Activated CD4-positive, CD25-positive, alpha-beta regulatory T cell (primary cell): Measurements from ENCODE around the gene MYRIP.
"Not testable (repeated sequence)": the region's sequence is repeated elsewhere in the genome, so short reads cannot be mapped to it uniquely, and the experiment has no call there.

Source experiments
- DNase-seq, 4 experiments: peaks; one replicate each; lab custom pipeline; 2025; lab: John Stamatoyannopoulos, UW

MYRIP gene

DNA sequence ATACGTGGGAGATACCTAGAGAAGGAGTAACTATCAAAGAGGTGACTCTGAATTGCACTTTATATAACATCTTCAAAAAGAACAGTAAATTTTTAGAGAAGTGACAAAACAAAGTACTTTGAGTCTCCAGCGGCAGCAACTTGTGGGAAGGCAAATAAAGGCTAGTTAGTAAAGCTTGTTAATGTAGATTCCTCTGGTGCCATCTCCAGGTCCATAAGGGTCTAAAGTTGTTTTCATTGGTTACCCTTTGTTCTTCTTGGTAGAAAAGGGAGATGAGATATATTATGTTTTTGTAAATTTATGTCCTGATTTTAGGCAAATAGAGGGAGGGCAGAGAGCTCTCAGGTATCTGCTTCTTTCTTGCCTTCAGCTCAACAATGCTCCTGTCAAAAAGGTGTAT, 161.6 kb downstream of the MYRIP start:
- DNase-seq = no peak

DNA sequence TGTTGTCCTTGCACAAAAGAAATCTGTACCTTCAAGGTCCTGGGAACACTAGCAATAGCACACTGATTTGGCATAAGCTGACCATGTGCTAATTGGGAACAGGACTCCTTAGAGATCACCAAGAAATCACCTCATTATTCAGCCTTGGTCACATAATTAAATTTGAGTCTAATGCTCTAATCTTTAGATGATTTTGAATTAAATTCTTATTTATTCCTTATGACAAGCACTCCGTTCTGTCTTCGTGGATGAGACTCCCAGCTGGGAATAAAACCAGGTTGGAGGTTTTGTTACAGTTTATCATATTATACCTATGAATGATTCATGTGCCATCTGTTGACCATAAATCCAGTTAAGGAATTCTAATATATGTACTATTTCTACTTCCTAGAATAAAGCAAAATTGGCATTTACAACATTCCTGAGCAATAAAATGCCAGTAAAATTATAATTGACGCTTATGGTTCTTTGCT, 162.2 kb downstream of the MYRIP start:
- DNase-seq = no peak

DNA sequence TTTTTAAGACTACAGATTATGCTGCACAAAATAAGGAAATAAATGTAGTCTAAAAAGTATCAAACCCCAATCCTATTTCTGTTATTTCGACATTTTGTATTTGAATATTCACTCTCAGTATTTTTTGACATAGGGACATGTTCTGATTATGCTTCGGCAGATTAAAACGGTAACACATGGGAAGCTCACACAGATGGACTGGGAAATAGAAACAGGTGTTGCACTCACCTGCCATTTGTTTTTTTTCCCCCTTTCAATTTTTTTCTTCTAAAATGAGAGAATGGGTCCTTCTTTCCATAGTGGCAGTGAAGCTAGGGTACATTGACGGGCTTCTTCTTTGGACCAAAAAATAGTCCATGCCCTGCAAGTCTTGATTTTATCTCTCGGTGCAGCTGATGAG, 163.1 kb downstream of the MYRIP start:
- DNase-seq = no peak

DNA sequence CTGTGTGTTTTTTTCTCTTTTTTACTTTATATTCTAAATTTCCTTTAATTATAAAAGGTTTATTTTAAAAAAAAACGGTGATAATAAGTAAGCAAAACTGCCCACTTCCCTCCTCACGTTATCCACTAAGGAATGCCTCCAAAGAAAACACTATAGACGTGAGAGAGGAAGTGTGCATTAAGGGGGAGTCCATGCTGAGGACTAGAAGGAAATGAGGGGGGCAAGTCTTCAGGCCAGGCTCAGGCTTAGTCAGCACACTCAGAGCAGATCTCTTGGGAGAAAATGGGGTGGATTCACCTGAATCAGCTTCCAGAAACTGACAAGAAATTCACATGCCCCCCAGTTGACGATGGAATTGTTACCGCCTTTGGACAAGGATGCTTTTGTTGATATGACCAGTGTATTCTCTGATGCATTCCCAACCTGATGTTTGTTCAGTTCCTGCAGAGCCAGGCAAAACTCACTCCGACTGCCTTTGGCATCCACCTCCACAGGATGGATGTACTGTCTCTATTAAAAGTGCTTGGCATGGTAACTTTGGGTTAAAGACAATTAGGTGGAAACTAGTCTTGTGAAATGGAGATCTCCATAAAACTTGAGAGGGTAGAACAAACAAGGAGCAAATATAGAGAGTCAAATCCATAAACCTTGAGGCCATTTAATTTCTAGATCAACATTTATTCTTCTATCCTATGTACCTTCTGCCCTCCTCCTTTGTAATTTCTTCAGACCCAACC, 167.8 kb downstream of the MYRIP start:
- DNase-seq = no peak

DNA sequence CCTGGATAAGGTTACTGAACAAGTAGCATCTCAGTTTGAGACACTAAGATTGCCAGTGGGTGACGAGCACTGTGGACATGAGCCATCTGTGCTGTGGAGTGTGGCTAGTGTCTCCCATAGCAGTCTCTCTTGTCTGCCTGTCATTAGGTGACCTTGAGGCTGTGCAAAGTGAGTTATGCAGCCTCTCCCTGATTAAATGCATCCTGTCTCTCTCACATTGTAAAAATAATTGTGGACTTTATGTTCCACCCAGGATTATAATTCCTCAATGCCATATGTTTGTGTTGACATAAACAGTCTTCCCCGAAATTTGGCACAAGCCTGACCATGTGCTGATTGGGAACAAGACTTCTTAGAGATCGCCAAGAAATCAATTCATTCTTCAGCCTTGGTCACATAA, 168.9 kb downstream of the MYRIP start:
- no peak for DNase-seq

DNA sequence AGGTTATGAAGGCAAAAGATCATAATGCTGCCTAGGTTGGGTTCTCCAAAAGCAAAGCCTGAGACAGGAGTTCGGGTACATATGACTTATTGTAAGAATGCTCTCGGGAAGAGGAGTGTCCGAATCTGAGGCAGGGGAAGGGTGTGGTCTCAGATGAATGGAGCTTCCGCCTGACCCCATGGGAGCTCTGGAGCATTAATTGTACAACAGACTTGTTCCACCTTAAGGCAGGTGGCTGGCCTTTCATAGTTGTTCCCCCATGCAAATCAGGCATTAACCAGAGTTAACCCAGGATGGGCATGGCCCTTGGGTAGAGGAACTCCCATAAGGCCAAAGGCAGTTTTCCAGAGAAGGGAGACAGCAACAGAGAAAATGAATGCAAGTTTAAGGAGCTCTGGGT, 170.6 kb downstream of the MYRIP start:
- DNase-seq = no peak

DNA sequence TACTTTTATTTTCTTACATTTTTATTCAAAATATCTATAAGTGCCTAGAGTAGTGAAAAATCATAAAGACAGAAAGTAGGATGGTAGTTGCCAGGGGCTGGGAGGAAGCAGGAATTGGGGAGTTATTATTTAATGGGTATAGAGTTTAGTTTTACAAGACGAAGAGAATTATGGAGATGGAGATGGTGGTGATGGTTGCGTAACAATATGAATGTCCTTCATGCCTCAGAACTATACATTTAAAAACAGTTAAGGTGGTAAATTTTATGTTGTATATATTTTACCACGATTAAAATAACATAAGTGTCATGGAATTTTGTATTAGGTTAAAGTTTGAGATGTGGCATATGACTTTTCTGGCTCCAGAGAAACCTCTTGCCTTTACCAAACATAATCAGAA, 171.4 kb downstream of the MYRIP start:
- no peak for DNase-seq

DNA sequence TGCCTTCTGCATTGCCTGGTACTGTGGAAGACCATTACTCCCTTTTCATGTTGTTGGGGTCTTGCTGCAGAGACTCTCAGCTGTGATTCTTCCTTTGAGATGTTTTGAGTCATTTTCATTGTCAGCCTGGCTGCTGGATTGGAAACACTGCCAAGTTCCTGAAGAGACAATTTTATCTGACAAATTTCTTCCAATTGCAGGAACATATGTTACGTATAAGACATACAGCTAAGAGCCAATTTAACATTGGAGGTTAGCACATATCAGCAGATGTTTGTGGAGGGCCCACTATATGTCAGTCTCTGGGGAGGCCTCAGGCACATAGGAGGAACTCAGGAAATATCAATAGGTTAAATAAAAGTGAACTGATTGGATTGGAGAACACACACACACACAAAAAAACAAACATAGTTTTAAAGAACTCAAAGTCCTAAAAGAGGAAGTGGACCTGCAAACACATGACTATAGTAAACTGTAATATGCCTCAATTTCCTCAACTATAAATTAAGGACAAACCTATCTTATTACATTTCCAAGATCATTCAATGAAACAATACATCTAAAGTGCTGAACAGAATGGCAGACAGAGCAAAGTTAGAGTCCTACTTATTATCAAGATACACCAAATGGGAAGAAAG, 172.3 kb downstream of the MYRIP start:
- DNase-seq = no peak

DNA sequence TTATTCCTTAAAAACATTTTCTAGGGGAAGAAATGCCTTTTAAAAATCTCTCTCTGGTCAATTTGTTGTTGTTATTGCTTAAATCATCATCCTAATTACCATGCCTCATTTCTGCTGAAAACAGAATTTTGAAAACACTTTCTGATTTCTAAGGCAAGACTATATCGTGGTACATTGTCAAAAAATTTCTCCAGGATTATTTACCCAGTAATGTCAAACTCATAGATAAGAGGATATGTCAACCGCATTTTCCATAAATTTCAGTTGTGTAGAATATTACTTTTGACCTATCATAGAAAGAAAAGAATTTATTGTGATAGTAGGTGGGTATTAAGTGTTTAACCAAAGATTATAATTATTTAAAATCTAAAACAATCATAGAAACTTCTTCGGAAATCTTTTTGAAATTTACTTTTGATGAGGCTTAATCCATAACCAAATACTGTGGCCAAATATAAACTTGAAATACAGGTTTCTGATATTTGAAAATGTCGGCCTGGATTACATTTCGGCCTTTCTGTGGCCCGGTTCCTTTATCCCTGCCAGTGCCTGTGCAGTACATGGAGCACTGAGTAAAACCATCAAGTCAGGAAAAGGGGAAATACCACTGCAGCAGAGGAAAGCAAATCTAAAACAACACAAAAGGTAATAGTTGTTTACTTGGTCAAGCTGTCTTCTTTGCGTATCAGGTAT, 173.4 kb downstream of the MYRIP start:
- no peak for DNase-seq

DNA sequence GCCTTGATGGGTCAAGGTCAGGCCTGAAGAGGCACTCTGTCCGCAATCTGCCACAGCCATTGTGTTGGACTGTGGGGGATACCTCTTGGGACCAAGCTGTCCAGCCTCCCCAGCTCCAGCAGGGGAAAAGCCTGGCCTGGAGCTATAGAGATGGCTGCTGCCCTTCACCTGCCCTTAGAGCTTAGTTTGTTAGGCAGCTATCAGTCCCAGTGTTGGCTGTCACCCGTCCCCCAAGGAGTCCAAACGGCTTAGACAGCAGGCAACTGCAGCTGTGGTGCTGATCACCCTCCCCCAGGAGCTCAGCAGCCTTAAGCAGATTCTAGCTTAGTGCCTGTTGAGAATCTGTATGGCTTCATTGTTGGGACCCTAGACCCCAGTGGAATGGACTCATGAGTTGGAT, 180.3 kb downstream of the MYRIP start:
- DNase-seq = no peak

DNA sequence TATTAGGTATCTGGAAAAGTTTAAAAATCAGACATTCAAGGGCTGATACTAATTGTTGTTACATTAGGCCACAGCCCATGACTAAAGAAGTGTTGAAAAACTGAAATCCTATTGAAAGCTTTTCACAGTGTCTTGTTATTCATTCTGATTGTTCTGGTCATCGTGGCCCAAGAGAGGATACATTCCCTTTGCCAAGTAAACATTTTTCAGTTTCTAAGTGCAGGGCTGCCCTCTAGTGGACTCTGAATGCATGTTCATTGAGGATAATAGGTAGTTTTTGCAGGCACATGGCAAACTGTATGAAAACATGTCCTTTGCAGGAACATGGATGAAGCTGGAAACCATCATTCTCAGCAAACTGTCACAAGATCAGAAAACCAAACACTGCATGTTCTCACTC, 181.1 kb downstream of the MYRIP start:
- DNase-seq = no peak

DNA sequence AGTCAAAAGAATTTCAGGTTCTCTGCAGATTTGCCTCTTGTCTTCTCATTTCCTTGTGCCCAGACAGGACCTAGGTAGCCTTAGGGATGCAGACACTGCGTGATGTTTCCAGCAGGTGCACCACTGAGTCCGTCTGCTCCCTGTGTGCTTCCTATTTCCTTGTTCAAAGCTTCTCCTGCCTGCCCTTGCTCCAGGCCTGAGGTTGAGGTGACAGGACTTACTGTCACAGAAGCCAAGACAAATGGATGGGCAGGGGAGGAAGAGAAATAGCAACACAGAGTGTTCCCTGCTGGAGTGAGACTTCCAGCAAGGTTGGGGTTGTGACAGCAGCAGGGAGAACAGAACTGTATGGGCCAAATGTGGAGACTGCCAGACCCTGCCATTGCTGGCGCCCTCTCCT, 199.4 kb downstream of the MYRIP start:
- DNase-seq = no peak

DNA sequence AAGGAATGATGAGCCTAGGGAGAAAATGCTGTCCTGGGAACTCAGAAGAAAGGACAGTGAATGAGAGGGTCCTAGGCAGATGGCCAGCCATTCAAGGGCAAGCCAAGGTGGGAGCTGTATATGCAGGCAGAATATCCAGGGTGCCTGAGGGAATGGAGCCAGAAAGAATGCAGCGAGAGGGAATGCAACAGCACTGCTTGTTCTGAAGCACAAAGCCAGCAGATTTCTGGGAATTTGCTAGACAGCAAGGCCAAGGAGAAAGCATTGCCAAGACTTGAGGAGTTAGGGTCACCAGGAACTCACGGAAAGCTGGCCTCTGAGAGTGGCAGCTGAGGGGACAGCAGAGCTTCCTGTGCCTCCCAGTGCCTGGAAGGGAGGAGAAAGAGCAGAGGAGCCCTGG, 200.6 kb downstream of the MYRIP start:
- DNase-seq = no peak

DNA sequence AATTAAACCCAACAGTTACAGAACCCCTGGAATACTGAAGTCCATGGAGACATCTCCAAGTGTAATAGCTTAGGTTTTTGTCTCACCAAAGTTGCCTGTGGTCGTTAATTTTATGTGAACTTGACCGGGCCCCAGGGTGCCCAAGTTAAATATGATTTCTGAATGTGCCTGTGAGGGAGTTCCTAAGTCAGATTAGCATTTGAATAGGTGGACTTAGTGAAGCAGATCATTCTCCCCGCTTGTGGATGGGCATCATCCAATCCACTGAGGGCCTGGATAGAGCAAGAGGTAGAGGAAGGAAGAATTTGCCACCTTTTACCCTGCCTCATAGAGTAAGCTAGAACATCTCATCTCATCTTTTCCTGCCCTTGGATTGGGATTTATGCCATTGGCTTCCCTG, 203.0 kb downstream of the MYRIP start:
- no peak for DNase-seq

DNA sequence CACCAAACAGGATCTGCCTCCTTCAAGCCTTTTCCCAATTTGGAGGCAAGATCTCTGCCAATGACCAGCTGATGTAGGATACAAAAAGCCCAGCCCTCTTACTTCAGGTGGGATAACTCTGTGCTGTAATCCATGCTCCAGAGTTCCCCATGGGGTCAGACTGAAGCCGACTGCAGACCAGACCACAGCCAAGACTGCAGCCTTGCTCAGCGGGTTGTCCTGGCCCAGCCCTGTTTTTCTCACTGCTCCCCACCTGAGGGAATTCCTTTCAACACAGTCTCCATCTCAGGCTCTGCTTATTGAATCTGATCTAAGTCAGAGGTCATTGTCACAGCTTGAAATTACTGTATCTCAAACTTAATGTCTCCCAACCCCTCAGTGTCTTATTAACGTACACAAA, 207.0 kb downstream of the MYRIP start:
- no peak for DNase-seq

DNA sequence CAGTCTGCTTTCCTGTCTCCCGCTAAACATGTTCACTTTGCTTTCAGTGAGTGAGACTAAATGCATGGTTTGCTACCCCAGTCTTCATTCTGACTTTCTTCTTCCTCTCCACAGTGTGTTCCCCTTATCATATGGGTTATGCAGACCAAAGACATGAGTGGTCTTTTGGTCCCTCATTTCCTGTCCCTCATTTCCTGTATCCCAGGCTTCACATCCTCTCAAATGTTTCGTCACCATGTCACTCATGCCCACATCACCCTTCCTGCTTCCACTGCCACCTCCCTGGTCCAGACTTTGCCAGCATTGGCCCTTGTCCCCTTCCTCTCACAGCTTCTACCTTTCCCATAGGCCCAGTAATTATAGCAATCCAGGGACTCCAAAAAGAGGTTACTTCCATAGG, 209.0 kb downstream of the MYRIP start:
- DNase-seq = no peak

DNA sequence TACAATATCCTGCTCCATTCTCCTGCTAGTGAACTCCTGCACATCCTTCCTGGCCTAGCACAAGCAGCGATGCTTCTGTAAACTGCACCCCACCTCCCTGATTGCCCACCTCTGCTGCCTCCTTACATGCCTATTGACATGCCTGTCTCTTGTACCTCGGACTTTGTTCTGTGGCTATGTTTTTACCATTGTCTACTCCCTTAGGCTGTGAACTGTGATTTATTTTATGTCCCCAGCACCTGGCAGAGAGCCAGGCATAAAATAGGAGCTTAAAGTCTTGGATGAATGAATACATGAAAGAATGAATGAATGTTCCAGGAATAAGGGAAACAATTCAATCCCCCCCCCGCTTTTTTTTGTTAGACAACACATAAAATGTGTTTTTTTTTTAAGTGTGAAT, 210.0 kb downstream of the MYRIP start:
- DNase-seq = no peak

DNA sequence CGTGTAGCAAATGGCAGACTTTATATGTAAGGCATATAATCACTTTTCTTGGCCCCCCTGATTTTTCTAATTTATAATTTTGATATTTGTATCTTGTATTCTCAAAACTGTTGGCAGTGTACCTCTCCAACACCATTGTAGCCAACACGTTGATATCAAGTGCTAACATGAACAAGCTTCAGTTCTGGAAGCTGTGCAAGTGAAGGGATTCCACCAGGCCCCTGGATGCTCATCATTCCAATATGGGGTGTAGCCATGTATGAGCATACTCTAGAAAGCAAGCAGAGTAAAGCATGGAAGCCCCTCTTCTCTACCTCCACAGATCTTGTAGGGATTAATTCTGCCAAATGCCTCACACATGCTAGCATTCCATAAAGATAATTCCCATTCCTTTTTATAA, 211.3 kb downstream of the MYRIP start:
- DNase-seq = no peak

DNA sequence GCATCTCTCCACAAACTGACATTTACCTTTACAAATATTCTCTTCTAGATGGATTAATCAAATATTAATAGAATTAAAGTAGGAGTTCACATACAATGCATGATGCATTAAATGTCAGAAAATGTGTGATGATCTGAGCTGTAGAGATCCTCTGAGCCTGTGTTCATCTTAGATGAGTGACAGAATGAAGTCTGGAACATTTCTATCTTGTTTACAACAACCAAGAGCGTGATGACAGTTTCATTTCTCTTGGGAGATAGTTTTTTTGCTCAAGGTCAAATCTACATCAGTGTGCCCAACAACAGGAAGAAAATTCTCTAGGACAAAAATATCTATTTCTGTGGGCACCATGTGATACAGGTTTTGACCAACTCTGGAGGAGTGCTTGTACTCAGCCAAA, 211.9 kb downstream of the MYRIP start:
- DNase-seq = no peak

DNA sequence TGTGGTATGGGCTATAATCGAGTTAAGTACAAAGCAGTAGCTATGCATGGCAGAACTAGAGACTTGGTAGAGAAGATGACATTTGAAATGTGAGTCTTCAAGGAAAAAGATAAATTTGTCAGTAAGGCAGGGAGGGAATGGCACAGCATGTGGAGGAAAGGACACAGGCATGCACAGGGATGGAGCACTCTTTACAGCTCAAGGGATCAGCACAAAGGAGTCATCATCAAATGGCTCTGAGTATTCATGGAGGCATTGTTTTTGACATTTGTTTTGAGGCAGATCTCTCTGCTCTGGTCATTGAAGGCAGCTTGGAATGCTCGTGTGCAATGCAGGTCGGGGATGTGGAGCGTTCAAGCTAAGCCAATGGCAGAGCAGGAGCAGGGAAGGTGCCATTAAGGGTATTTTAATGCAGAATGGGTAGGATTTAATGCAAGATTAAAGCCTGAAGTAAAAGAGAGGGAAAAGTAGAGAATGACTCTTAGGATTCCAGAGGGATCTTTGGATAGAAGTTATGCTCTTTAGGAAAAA, 213.0 kb downstream of the MYRIP start:
- no peak for DNase-seq

DNA sequence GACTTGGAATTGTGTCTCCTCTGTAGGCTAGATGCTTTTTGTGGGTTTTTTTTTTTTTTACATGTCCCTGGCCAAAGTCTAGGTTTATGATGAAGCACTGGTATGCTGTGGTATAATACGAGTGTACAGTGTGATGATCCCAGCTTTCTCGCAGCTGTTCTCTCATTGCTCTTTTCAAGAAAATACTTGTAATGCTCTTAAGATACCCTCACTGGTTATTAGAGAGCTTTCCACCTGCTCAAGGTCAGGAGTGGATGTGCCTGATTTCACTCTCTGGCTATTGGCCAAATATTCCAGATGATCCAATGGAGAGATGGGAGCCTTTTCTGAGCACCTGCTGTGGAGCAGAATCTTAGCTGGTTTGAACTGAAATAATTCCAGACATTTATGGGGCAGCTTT, 215.1 kb downstream of the MYRIP start:
- DNase-seq = no peak

DNA sequence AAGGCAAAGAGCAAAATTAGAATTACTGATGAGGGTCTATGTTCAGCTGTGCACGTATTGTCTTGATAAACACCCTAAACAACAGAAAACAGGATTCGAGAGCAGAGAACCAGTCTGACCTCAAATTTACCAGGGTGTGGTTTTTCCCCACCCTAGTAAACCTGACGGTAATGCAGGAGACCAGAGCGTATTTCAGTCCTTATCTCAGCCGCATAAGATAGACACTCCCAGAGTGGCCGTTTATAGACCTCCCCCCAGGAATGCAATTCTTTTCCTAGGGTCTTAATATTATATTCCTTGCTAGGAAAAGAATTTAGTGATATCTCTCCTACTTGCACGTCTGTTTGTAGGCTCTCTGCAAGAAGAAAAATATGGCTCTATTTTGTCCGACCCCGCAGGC, 216.5 kb downstream of the MYRIP start:
- DNase-seq = not testable (repeated sequence)

DNA sequence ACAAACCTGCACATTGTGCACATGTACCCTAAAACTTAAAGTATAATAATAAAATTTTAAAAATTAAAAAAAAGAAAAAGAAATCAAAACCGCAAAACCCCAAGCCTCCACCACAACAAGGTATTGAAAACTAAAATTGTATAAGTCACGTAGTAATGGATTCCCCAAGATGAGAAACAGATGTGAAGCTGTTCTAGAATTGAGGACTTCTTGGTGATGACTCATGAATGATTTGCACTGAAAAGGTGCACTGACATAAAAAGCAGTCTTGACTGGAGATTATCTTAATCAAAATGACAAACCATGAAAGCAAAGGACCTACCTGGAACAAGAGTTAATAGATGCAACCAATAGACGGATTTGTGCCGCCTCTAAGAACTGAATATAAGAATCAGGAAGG, 225.8 kb downstream of the MYRIP start:
- no peak for DNase-seq
